Smooth muscle cell (in vitro differentiated cells): Measurements from ENCODE around the gene EPS8. TPM values are rescaled to one million over a fixed set of nuclear protein-coding genes. Genes with fewer than 3 reads are reported as not detected.

Experiments used
- DNase-seq: peaks from one replicate; lab custom pipeline; 2025; ENCODE audit not compliant: unreplicated experiment; lab: John Stamatoyannopoulos, UW
- H2AFZ ChIP-seq: fragments of 200-600 bp; sonication (generic); 2 replicates; pipeline ENCODE4 v1.6.0; 2016; ENCODE audit warnings: antibody characterized with exemption, low read depth, mild to moderate bottlenecking
- H3F3A ChIP-seq: fragments of 200-600 bp; sonication (generic); 2 replicates; pipeline ENCODE4 v1.6.0; 2017; ENCODE audit warnings: antibody characterized with exemption, low read depth
- H3K27ac ChIP-seq: fragments of 200-600 bp; sonication (generic); 2 replicates; pipeline ENCODE4 v1.5.1; 2016; ENCODE audit warnings: low read depth, mild to moderate bottlenecking
- H3K27me3 ChIP-seq: fragments of 200-600 bp; sonication (generic); 2 replicates; pipeline ENCODE4 v1.6.1; 2016; ENCODE audit warnings: low read depth, mild to moderate bottlenecking
- H3K36me3 ChIP-seq: fragments of 200-600 bp; sonication (generic); 2 replicates; pipeline ENCODE4 v1.5.1; 2016; ENCODE audit warnings: low read depth
- H3K4me1 ChIP-seq: fragments of 200-600 bp; sonication (generic); 2 replicates; pipeline ENCODE4 v1.5.1; 2016; ENCODE audit warnings: low read depth
- H3K4me2 ChIP-seq: fragments of 200-600 bp; sonication (generic); 2 replicates; pipeline ENCODE4 v1.6.0; 2016; ENCODE audit warnings: mild to moderate bottlenecking
- H3K4me3 ChIP-seq: fragments of 200-600 bp; sonication (generic); 2 replicates; pipeline ENCODE4 v1.5.1; 2016; ENCODE audit warnings: mild to moderate bottlenecking
- H3K79me2 ChIP-seq: fragments of 200-600 bp; sonication (generic); 2 replicates; pipeline ENCODE4 v1.6.0; 2016; ENCODE audit warnings: low read depth, mild to moderate bottlenecking
- H3K9ac ChIP-seq: fragments of 200-600 bp; sonication (generic); 2 replicates; pipeline ENCODE4 v1.6.0; 2016; ENCODE audit warnings: low read depth
- H3K9me3 ChIP-seq: fragments of 200-600 bp; sonication (generic); replicated peaks from 2 replicates; pipeline ENCODE4 v1.5.1; 2016; ENCODE audit warnings: low read depth
- H4K20me1 ChIP-seq: fragments of 200-600 bp; sonication (generic); 2 replicates; pipeline ENCODE4 v1.6.0; 2016; ENCODE audit warnings: low read depth
- WGBS: methylation state at CpG from one replicate; pipeline ENCODE4 v1.1.7; 2016; ENCODE audit warnings: low lambda C conversion rate; 5-methylcytosine and 5-hydroxymethylcytosine counted together
- polyA plus RNA-seq: library from polyadenylated mRNA; unstranded; fragments of >200 nt; fragmentation: Nextera tagmentation; extraction: Ambion mirVana; gene quantifications from 2 replicates; pipeline ENCODE4 v1.2.1, GENCODE V29; 2016
- total RNA-seq: library from RNA; depleted of rRNA; stranded (reverse); fragments of >200 nt; gene quantifications from 2 replicates; pipeline ENCODE4 v1.2.3, GENCODE V29; 2014
- TF ChIP-seq, protein P1 (sequence below): fragments of 200-600 bp; sonication (generic); IDR thresholded peaks from 2 replicates; pipeline ENCODE4 v1.5.1; 2017; ENCODE audit warnings: borderline replicate concordance, mild to moderate bottlenecking, antibody characterized with exemption; ENCODE audit not compliant: insufficient read depth, poor library complexity, severe bottlenecking

Gene EPS8
- total and polyA plus RNA-seq, 2 experiments from 2014 or later = 27.5 to 68.3 TPM

DNA sequence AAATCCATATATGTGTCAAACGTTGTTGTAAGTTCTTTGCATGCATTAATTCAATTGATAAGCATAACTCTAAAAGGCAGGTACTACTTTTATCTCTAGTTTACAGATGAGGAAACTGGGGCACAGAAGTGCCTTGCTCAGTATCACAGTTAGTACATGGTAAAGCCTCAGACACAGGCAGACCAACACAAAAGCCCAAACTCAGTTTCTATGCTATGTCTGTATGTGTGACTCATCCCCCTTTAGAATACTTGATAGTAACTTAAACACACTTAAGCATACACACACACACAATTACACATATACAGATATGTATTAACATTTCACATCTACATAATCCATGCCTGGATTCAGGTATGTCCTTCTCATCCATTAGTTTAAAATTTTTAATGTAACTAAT is 88.0 kb downstream of the EPS8 start:
- Histone ChIP-seq H3K27ac (peak overlapping the region; percentile 92), H3K79me2 (peaks cover 37% of the 10 kb centered on the region), H3K9me3 (no peaks in the 10 kb centered on the region), H3K27me3 (no peaks in the 10 kb centered on the region), H3K9ac (peak overlapping the region; percentile 48), H3K36me3 (no peaks in the 10 kb centered on the region), H4K20me1 (no peaks in the 10 kb centered on the region), H3F3A (peaks cover 38% of the 10 kb centered on the region), H3K4me2 (peak overlapping the region; percentile 74), H2AFZ (no peak overlapping the region), H3K4me3 (no peak overlapping the region), H3K4me1 (peaks cover 24% of the 10 kb centered on the region)
- TF ChIP-seq, protein P1, sequence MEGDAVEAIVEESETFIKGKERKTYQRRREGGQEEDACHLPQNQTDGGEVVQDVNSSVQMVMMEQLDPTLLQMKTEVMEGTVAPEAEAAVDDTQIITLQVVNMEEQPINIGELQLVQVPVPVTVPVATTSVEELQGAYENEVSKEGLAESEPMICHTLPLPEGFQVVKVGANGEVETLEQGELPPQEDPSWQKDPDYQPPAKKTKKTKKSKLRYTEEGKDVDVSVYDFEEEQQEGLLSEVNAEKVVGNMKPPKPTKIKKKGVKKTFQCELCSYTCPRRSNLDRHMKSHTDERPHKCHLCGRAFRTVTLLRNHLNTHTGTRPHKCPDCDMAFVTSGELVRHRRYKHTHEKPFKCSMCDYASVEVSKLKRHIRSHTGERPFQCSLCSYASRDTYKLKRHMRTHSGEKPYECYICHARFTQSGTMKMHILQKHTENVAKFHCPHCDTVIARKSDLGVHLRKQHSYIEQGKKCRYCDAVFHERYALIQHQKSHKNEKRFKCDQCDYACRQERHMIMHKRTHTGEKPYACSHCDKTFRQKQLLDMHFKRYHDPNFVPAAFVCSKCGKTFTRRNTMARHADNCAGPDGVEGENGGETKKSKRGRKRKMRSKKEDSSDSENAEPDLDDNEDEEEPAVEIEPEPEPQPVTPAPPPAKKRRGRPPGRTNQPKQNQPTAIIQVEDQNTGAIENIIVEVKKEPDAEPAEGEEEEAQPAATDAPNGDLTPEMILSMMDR = no peak
- WGBS = 70% methylated on average over 1 of the region's 1 CpG
- DNase-seq = no peak

GRCh38 chr12:15700595-15700994 is 88.6 kb downstream of the EPS8 start:
- TF ChIP-seq, protein P1 = no peak
- Histone ChIP-seq H3K79me2 (peaks cover 40% of the 10 kb centered on the region), H3K36me3 (no peaks in the 10 kb centered on the region), H3K4me2 (peak overlapping the region; percentile 74), H3K4me1 (peaks cover 24% of the 10 kb centered on the region), H3F3A (peaks cover 38% of the 10 kb centered on the region), H3K27ac (peak overlapping the region; percentile 92), H3K27me3 (no peaks in the 10 kb centered on the region), H3K9ac (peak overlapping the region; percentile 48), H3K4me3 (no peak overlapping the region), H4K20me1 (no peaks in the 10 kb centered on the region), H2AFZ (no peak overlapping the region), H3K9me3 (no peaks in the 10 kb centered on the region)
- DNase-seq = no peak
- WGBS = 80% methylated on average over 1 of the region's 1 CpG

DNA sequence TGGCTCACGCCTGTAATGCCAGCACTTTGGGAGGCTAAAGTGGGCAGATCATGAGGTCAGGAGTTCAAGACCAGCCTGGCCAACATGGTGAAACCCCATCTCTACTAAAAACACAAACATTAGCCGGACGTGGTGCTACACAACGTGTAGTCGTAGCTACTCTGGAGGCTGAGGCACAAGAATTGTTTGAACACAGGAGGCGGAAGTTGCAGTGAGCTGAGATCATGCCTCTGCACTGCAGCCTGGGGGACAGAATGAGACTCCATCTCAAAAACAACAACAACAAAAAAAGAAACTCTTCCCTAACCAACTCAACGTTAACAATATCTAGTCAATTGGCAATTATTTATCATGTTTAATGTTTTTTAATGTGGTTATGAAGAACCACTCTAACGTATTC is 89.3 kb downstream of the EPS8 start:
- H3K4me3 ChIP-seq = no peak overlapping the region
- peak overlapping the region; percentile 92 for H3K27ac ChIP-seq
- no peaks in the 10 kb centered on the region for H3K9me3 ChIP-seq
- H3K79me2 ChIP-seq = peaks cover 46% of the 10 kb centered on the region
- no peaks in the 10 kb centered on the region for H3K36me3 ChIP-seq
- H2AFZ ChIP-seq = no peak overlapping the region
- DNase-seq = no peak
- H3K4me2 ChIP-seq = peak overlapping the region; percentile 74
- peak overlapping the region; percentile 13 for H3K9ac ChIP-seq
- peaks cover 24% of the 10 kb centered on the region for H3K4me1 ChIP-seq
- WGBS = 94% methylated on average over 8 of the region's 8 CpGs
- no peaks in the 10 kb centered on the region for H3K27me3 ChIP-seq
- peaks cover 38% of the 10 kb centered on the region for H3F3A ChIP-seq
- no peaks in the 10 kb centered on the region for H4K20me1 ChIP-seq
- TF ChIP-seq, protein P1 = no peak

GRCh38 chr12:15698377-15698871 is 90.8 kb downstream of the EPS8 start:
- no peak for DNase-seq
- peak overlapping the region; percentile 92 for H3K27ac ChIP-seq
- TF ChIP-seq, protein P1 = no peak
- H4K20me1 ChIP-seq = no peaks in the 10 kb centered on the region
- peak overlapping the region; percentile 58 for H3K4me2 ChIP-seq
- H3K27me3 ChIP-seq = no peaks in the 10 kb centered on the region
- WGBS = 51% methylated on average over 3 of the region's 3 CpGs
- H2AFZ ChIP-seq = no peak overlapping the region
- peaks cover 36% of the 10 kb centered on the region for H3F3A ChIP-seq
- H3K9ac ChIP-seq = no peak overlapping the region
- H3K9me3 ChIP-seq = no peaks in the 10 kb centered on the region
- no peak overlapping the region for H3K4me3 ChIP-seq
- H3K79me2 ChIP-seq = peaks cover 52% of the 10 kb centered on the region
- peaks cover 24% of the 10 kb centered on the region for H3K4me1 ChIP-seq
- no peaks in the 10 kb centered on the region for H3K36me3 ChIP-seq
